Keratinocyte (primary cell): ENCODE measurements around the gene SETD2. TPM values are rescaled to one million over a fixed set of nuclear protein-coding genes. Genes with fewer than 3 reads are reported as not detected.

ENCODE experiments used
- DNase-seq: peaks from one replicate; pipeline ENCODE4 v3.0.0-alpha.2; 2011; ENCODE audit warnings: low read depth, missing footprints, low spot score
- FAIRE-seq: peaks from 2 replicates; lab custom pipeline; 2011; peaks lifted over from hg19 to GRCh38; lab: Jason Lieb, UNC
- H2AFZ ChIP-seq: 2 replicates; pipeline ENCODE4 v1.6.0; 2012; ENCODE audit warnings: low read length, control low read depth, inconsistent platforms; ENCODE audit not compliant: control insufficient read depth
- H3K27ac ChIP-seq: 2 replicates; pipeline ENCODE4 v1.5.1; 2011; ENCODE audit warnings: low read length; ENCODE audit not compliant: control insufficient read depth, insufficient read depth
- H3K27me3 ChIP-seq: 3 replicates; pipeline ENCODE4 v1.6.0; 2011; ENCODE audit warnings: low read length; ENCODE audit not compliant: control insufficient read depth, insufficient read depth; ENCODE audit errors: extremely low read depth
- H3K36me3 ChIP-seq, 2 experiments: 2 replicates in 1 of 2; 3 replicates in 1 of 2; pipeline ENCODE4 v1.5.1; 2011; ENCODE audit warnings: low read length in 2 of 2, mild to moderate bottlenecking in 1 of 2; ENCODE audit not compliant: control insufficient read depth in 2 of 2, insufficient read depth in 2 of 2; ENCODE audit errors: extremely low read depth in 1 of 2
- H3K4me1 ChIP-seq: 3 replicates; pipeline ENCODE4 v1.5.1; 2011; ENCODE audit warnings: low read length; ENCODE audit not compliant: control insufficient read depth, insufficient read depth; ENCODE audit errors: extremely low read depth
- H3K4me2 ChIP-seq: 3 replicates; pipeline ENCODE4 v1.6.0; 2011; ENCODE audit warnings: low read depth, low read length; ENCODE audit not compliant: control insufficient read depth, insufficient read depth; ENCODE audit errors: extremely low read depth
- H3K4me3 ChIP-seq, 3 experiments: fragments of 200-600 bp in 1 of 3; sonication (generic) in 1 of 3; 2 replicates in 2 of 3; 3 replicates in 1 of 3; pipeline ENCODE4 v1.5.1; 2011 to 2016; ENCODE audit warnings: low read length in 3 of 3, mild to moderate bottlenecking in 3 of 3, control low read depth in 2 of 3, inconsistent platforms in 1 of 3, low read depth in 1 of 3, mixed read lengths in 1 of 3, mixed run types in 1 of 3, moderate library complexity in 1 of 3; ENCODE audit not compliant: control insufficient read depth in 2 of 3, insufficient read depth in 2 of 3; ENCODE audit errors: extremely low read depth in 1 of 3
- H3K79me2 ChIP-seq: 2 replicates; pipeline ENCODE4 v1.6.0; 2012; ENCODE audit warnings: low read length; ENCODE audit not compliant: control insufficient read depth, insufficient read depth
- H3K9ac ChIP-seq: 3 replicates; pipeline ENCODE4 v1.6.0; 2011; ENCODE audit warnings: low read length; ENCODE audit not compliant: control insufficient read depth, insufficient read depth; ENCODE audit errors: extremely low read depth
- H3K9me1 ChIP-seq: 3 replicates; pipeline ENCODE4 v1.6.0; 2011; ENCODE audit warnings: low read length; ENCODE audit not compliant: control insufficient read depth, insufficient read depth; ENCODE audit errors: extremely low read depth
- H3K9me3 ChIP-seq: 2 replicates; pipeline ENCODE4 v1.5.1; 2012; ENCODE audit warnings: low read depth, low read length; ENCODE audit not compliant: control insufficient read depth
- H4K20me1 ChIP-seq: 3 replicates; pipeline ENCODE4 v1.6.0; 2011; ENCODE audit warnings: low read length; ENCODE audit not compliant: control insufficient read depth, insufficient read depth; ENCODE audit errors: extremely low read depth
- CTCF ChIP-seq, 3 experiments: IDR thresholded peaks in 1 of 3; conservative IDR thresholded peaks in 1 of 3; optimal IDR thresholded peaks in 1 of 3; 2 replicates in 2 of 3; 3 replicates in 1 of 3; pipeline versions ENCODE3 to v1.5.1; 2011; ENCODE audit warnings: low read length in 3 of 3, mild to moderate bottlenecking in 3 of 3, moderate library complexity in 2 of 3, control low read depth in 1 of 3, inconsistent platforms in 1 of 3; ENCODE audit not compliant: insufficient read depth in 2 of 3; ENCODE audit errors: extremely low read depth in 1 of 3
- EZH2 ChIP-seq: IDR thresholded peaks from one replicate; pipeline ENCODE4 v1.6.1; 2012; ENCODE audit warnings: inconsistent platforms, mild to moderate bottlenecking, low read length, moderate library complexity
- dilution Hi-C: fragments of 300-500 bp; cut with MboI; formaldehyde crosslinking; loops from one replicate; pipeline ENCODE4 v1.7.0; 2020; ENCODE audit warnings: low sequenced_read_pairs; ENCODE audit not compliant: extremely low pct_ligation_motif_present
- polyA plus RNA-seq, 5 experiments: library from polyadenylated mRNA; depleted of rRNA in 3 of 5; stranded (reverse) in 3 of 5; stranded (forward) in 1 of 5; unstranded in 1 of 5; fragments of >200 nt; gene quantifications; 1 replicate in 1 of 5; 2 replicates in 3 of 5; 3 replicates in 1 of 5; pipeline versions ENCODE4 v1.2.1 to v1.2.3, GENCODE V29; 2011 to 2012; ENCODE audit warnings: missing spikeins in 2 of 5, low read depth in 1 of 5, low replicate concordance in 1 of 5

Gene SETD2
- polyA plus RNA-seq, 1 donor (not counting 4 experiments of a cell fraction or from before 2014, with no cell fraction given): 23.3 TPM

GRCh38 chr3:47047069-47047468, 116.8 kb downstream of the SETD2 start:
- Histone ChIP-seq H4K20me1 (no peaks in the 10 kb centered on the region), H3K9me3 (no peaks in the 10 kb centered on the region), H3K79me2 (peaks cover 12% of the 10 kb centered on the region), H2AFZ (no peak overlapping the region), H3K9ac (no peak overlapping the region), H3K27ac (no peak overlapping the region), H3K36me3 (peaks cover 1 to 12% of the 10 kb centered on the region in 2 experiments), H3K4me1 (no peaks in the 10 kb centered on the region), H3K27me3 (no peaks in the 10 kb centered on the region), H3K9me1 (no peaks in the 10 kb centered on the region), H3K4me2 (no peak overlapping the region), H3K4me3 (no peak overlapping the region)
- no peak for FAIRE-seq
- DNase-seq: no peak
- dilution Hi-C loops: no loop called here
- TF ChIP-seq EZH2 (no peak), CTCF (optimal IDR thresholded peaks at IDR 0.05 in 1 of 3, IDR thresholded peaks at IDR 0.05 in 1 of 3, conservative IDR thresholded peaks at IDR 0.05 in 1 of 3; ENCODE audit: extremely low read depth in 1 of 3, insufficient read depth in 2 of 3, low read length in 3 of 3) (no peak)

- TF ChIP-seq CTCF (optimal IDR thresholded peaks at IDR 0.05 in 1 of 3, IDR thresholded peaks at IDR 0.05 in 1 of 3, conservative IDR thresholded peaks at IDR 0.05 in 1 of 3; ENCODE audit: extremely low read depth in 1 of 3, insufficient read depth in 2 of 3, low read length in 3 of 3) (no peak), EZH2 (no peak)
- H4K20me1 ChIP-seq: no peaks in the 10 kb centered on the region
- no peaks in the 10 kb centered on the region for H3K9me3 ChIP-seq
- no peaks in the 10 kb centered on the region for H3K4me1 ChIP-seq
- no peak for DNase-seq
- no peak overlapping the region for H3K9ac ChIP-seq
- no peaks in the 10 kb centered on the region for H3K27me3 ChIP-seq
- dilution Hi-C loops: no loop called here
- no peaks in the 10 kb centered on the region for H3K79me2 ChIP-seq
- no peak overlapping the region for H3K27ac ChIP-seq
- H3K4me2 ChIP-seq: no peak overlapping the region
- no peak for FAIRE-seq
- H3K4me3 ChIP-seq: no peak overlapping the region
- no peaks in the 10 kb centered on the region for H3K9me1 ChIP-seq
- peaks cover 13 to 20% of the 10 kb centered on the region in 2 experiments for H3K36me3 ChIP-seq
- no peak overlapping the region for H2AFZ ChIP-seq
Observed at GRCh38 chr3:47042231-47042791, 121.6 kb downstream of the SETD2 start.
